ENCODE results near the gene TMEM134. TPM values are rescaled to one million over a fixed set of nuclear protein-coding genes. Genes with fewer than 3 reads are reported as not detected.

TMEM134 gene
- total RNA-seq, 2 donors from 2014 or later = 53.2 to 59.7 TPM

GRCh38 chr11:67496113-67496512 is 27.1 kb upstream of the TMEM134 start:
- Mint-ChIP-seq H3K4me1 (ENCODE audit: low read depth) (peaks cover 7% of the 10 kb centered on the region), H3K4me3 (no peak overlapping the region), H3K9me3 (peaks cover 0 to 2% of the 10 kb centered on the region in 2 donors), H3K36me3 (ENCODE audit: insufficient read depth in 2 of 2) (peaks cover 8 to 11% of the 10 kb centered on the region in 2 donors), H3K27ac (peak overlapping the region; percentile 14), H3K27me3 (ENCODE audit: low read depth) (no peaks in the 10 kb centered on the region)
- ATAC-seq (replicated peaks in 1 of 2) (no peak), DNase-seq (no peak)

- Mint-ChIP-seq H3K4me3 (no peak overlapping the region), H3K4me1 (ENCODE audit: low read depth) (peaks cover under 1% of the 10 kb centered on the region), H3K27me3 (ENCODE audit: low read depth) (no peaks in the 10 kb centered on the region), H3K9me3 (peaks cover 0 to 2% of the 10 kb centered on the region in 2 donors), H3K27ac (no peak overlapping the region), H3K36me3 (ENCODE audit: insufficient read depth in 2 of 2) (peaks cover 5 to 6% of the 10 kb centered on the region in 2 donors)
- DNase-seq (no peak), ATAC-seq (replicated peaks in 1 of 2) (no peak)
Observed at GRCh38 chr11:67495234-67496005, 26.4 kb upstream of the TMEM134 start.

GRCh38 chr11:67494371-67495233 is 25.6 kb upstream of the TMEM134 start:
- no peak overlapping the region for H3K27ac Mint-ChIP-seq
- peaks cover 7 to 9% of the 10 kb centered on the region in 2 donors for H3K36me3 Mint-ChIP-seq (ENCODE audit: insufficient read depth in 2 of 2)
- peaks cover 3% of the 10 kb centered on the region for H3K4me1 Mint-ChIP-seq (ENCODE audit: low read depth)
- peaks cover 0 to 2% of the 10 kb centered on the region in 2 donors for H3K9me3 Mint-ChIP-seq
- DNase-seq (no peak), ATAC-seq (replicated peaks in 1 of 2) (no peak)
- no peak overlapping the region for H3K4me3 Mint-ChIP-seq
- no peaks in the 10 kb centered on the region for H3K27me3 Mint-ChIP-seq (ENCODE audit: low read depth)

GRCh38 chr11:67493548-67494370 is 24.7 kb upstream of the TMEM134 start:
- Mint-ChIP-seq H3K27ac (no peak overlapping the region), H3K9me3 (no peaks in the 10 kb centered on the region), H3K4me1 (ENCODE audit: low read depth) (peaks cover 9% of the 10 kb centered on the region), H3K4me3 (no peak overlapping the region), H3K27me3 (ENCODE audit: low read depth) (no peaks in the 10 kb centered on the region), H3K36me3 (ENCODE audit: insufficient read depth in 2 of 2) (peaks cover 6 to 11% of the 10 kb centered on the region in 2 donors)
- DNase-seq (no peak), ATAC-seq (replicated peaks in 1 of 2) (no peak)

GRCh38 chr11:67492801-67493547 is 23.9 kb upstream of the TMEM134 start:
- Mint-ChIP-seq H3K9me3 (no peaks in the 10 kb centered on the region), H3K4me3 (no peak overlapping the region), H3K27ac (no peak overlapping the region), H3K27me3 (ENCODE audit: low read depth) (no peaks in the 10 kb centered on the region), H3K4me1 (ENCODE audit: low read depth) (peaks cover 16% of the 10 kb centered on the region), H3K36me3 (ENCODE audit: insufficient read depth in 2 of 2) (peaks cover 4 to 11% of the 10 kb centered on the region in 2 donors)
- DNase-seq (no peak), ATAC-seq (replicated peaks in 1 of 2) (no peak)

- H3K4me1 Mint-ChIP-seq (ENCODE audit: low read depth) = peaks cover 24% of the 10 kb centered on the region
- H3K27ac Mint-ChIP-seq = no peak overlapping the region
- H3K9me3 Mint-ChIP-seq = peaks cover 1 to 2% of the 10 kb centered on the region in 2 donors
- ATAC-seq (replicated peaks in 1 of 2) = no peak
- DNase-seq = no peak
- peaks cover 6 to 18% of the 10 kb centered on the region in 2 donors for H3K36me3 Mint-ChIP-seq (ENCODE audit: insufficient read depth in 2 of 2)
- no peak overlapping the region for H3K4me3 Mint-ChIP-seq
- no peaks in the 10 kb centered on the region for H3K27me3 Mint-ChIP-seq (ENCODE audit: low read depth)
Observed at GRCh38 chr11:67492069-67492727, 23.1 kb upstream of the TMEM134 start.

- peaks cover 31% of the 10 kb centered on the region for H3K4me1 Mint-ChIP-seq (ENCODE audit: low read depth)
- peaks cover 6 to 18% of the 10 kb centered on the region in 2 donors for H3K36me3 Mint-ChIP-seq (ENCODE audit: insufficient read depth in 2 of 2)
- H3K4me3 Mint-ChIP-seq = no peak overlapping the region
- no peaks in the 10 kb centered on the region for H3K27me3 Mint-ChIP-seq (ENCODE audit: low read depth)
- H3K9me3 Mint-ChIP-seq = peaks cover 1 to 2% of the 10 kb centered on the region in 2 donors
- DNase-seq = no peak
- H3K27ac Mint-ChIP-seq = peak overlapping the region; percentile 66
- ATAC-seq (replicated peaks in 1 of 2) = no peak
Observed at GRCh38 chr11:67491276-67492068, 22.4 kb upstream of the TMEM134 start.

- Mint-ChIP-seq H3K36me3 (ENCODE audit: insufficient read depth in 2 of 2) (peaks cover 6 to 15% of the 10 kb centered on the region in 2 donors), H3K27me3 (ENCODE audit: low read depth) (no peaks in the 10 kb centered on the region), H3K4me1 (ENCODE audit: low read depth) (peaks cover 39% of the 10 kb centered on the region), H3K9me3 (peaks cover 1 to 2% of the 10 kb centered on the region in 2 donors), H3K4me3 (no peak overlapping the region), H3K27ac (peak overlapping the region; percentile 66)
- ATAC-seq (replicated peaks in 1 of 2) = no peak
- DNase-seq = no peak
Observed at GRCh38 chr11:67490727-67491065, 21.6 kb upstream of the TMEM134 start.

GRCh38 chr11:67489885-67490726 is 21.1 kb upstream of the TMEM134 start:
- peaks cover 6 to 15% of the 10 kb centered on the region in 2 donors for H3K36me3 Mint-ChIP-seq (ENCODE audit: insufficient read depth in 2 of 2)
- H3K4me3 Mint-ChIP-seq = peak overlapping the region; percentile 58 to 63
- peak overlapping the region; percentile 91 for H3K27ac Mint-ChIP-seq
- peaks cover 44% of the 10 kb centered on the region for H3K4me1 Mint-ChIP-seq (ENCODE audit: low read depth)
- DNase-seq (no peak), ATAC-seq (replicated peaks in 1 of 2) (no peak)
- H3K9me3 Mint-ChIP-seq = peaks cover 1 to 2% of the 10 kb centered on the region in 2 donors
- H3K27me3 Mint-ChIP-seq (ENCODE audit: low read depth) = no peaks in the 10 kb centered on the region

GRCh38 chr11:67489203-67489884 is 20.3 kb upstream of the TMEM134 start:
- ATAC-seq (replicated peaks in 1 of 2) = no peak
- Mint-ChIP-seq H3K9me3 (peaks cover 1 to 2% of the 10 kb centered on the region in 2 donors), H3K36me3 (ENCODE audit: insufficient read depth in 2 of 2) (peaks cover 8 to 19% of the 10 kb centered on the region in 2 donors), H3K4me1 (ENCODE audit: low read depth) (peaks cover 52% of the 10 kb centered on the region), H3K27ac (peak overlapping the region; percentile 91), H3K27me3 (ENCODE audit: low read depth) (no peaks in the 10 kb centered on the region), H3K4me3 (peak overlapping the region; percentile 58 to 63)
- no peak for DNase-seq
